ENCODE data around the gene OVCA2. TPM values are rescaled to one million over a fixed set of nuclear protein-coding genes. Genes with fewer than 3 reads are reported as not detected.

Gene OVCA2
- total RNA-seq, 1 donor from 2014 or later, result 8.4 TPM

Small RNAs within 50 kb of the gene (small RNA-seq; reads per million reads assigned to genes)
- not detected for gene AC090617.9 (ENCODE audit: low replicate concordance)
- 69.2 reads per million, percentile 97 among the genes with 10 or more reads in this experiment for gene MIR132 (ENCODE audit: low replicate concordance)
- 14.1 reads per million, percentile 94 among the genes with 10 or more reads in this experiment for gene MIR212 (ENCODE audit: low replicate concordance)
- not detected for gene OVCA2 (ENCODE audit: low replicate concordance)

Other genes starting within 250 kb of the OVCA2 start
- gene SMYD4, start 212.1 kb upstream of the OVCA2 start, total RNA-seq, result 8.4 TPM
- gene RPA1, start 212.0 kb upstream of the OVCA2 start, total RNA-seq, result 18.2 TPM
- 18.2 TPM for gene RTN4RL1, start 16.7 kb upstream of the OVCA2 start, total RNA-seq
- 23.1 TPM for gene DPH1, start 11.9 kb upstream of the OVCA2 start, total RNA-seq
- 2.5 TPM for gene HIC1, start 13.1 kb downstream of the OVCA2 start, total RNA-seq